ENCODE results near the gene TNFSF10. TPM values are rescaled to one million over a fixed set of nuclear protein-coding genes. Genes with fewer than 3 reads are reported as not detected.

The TNFSF10 gene
- total RNA-seq, 1 experiment from 2014 or later: 2.2 TPM

DNA sequence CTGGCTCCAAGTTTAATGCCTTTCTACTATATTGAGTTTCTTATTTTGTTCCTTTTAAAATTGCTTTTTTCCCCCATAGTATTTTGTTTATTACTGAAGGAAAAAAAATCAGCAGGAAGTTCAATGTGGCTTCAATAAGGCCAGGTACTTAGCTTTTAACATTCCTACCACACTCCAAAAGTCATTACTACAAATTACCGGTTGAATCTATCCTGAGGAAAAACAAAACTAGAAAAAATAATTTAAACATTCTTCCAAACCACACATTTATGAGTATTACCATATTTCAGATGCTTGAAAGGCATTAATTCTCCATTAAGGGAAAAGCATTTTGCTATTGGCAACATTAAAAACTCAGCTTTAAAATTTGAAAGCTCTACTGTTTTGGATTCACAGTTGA lies 20.2 kb upstream of the TNFSF10 start:
- H3K27ac ChIP-seq (ENCODE audit: low read length): no peak overlapping the region
- H3K4me3 ChIP-seq (ENCODE audit: low read depth in 2 of 2, low read length in 2 of 2): no peak overlapping the region
- TF ChIP-seq, protein P1, sequence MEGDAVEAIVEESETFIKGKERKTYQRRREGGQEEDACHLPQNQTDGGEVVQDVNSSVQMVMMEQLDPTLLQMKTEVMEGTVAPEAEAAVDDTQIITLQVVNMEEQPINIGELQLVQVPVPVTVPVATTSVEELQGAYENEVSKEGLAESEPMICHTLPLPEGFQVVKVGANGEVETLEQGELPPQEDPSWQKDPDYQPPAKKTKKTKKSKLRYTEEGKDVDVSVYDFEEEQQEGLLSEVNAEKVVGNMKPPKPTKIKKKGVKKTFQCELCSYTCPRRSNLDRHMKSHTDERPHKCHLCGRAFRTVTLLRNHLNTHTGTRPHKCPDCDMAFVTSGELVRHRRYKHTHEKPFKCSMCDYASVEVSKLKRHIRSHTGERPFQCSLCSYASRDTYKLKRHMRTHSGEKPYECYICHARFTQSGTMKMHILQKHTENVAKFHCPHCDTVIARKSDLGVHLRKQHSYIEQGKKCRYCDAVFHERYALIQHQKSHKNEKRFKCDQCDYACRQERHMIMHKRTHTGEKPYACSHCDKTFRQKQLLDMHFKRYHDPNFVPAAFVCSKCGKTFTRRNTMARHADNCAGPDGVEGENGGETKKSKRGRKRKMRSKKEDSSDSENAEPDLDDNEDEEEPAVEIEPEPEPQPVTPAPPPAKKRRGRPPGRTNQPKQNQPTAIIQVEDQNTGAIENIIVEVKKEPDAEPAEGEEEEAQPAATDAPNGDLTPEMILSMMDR (IDR thresholded peaks at IDR 0.05): no peak
- TF ChIP-seq TCF7L2 (IDR thresholded peaks at IDR 0.05; ENCODE audit: low read depth, low read length): no peak
- TF ChIP-seq REST (IDR thresholded peaks at IDR 0.05; ENCODE audit: insufficient read depth in 1 of 2, low read depth in 2 of 2, low read length in 1 of 2): no peak
- no peak for TF ChIP-seq POLR2AphosphoS5 (IDR thresholded peaks at IDR 0.05; ENCODE audit: low read depth, low read length)
- TF ChIP-seq SIN3A (IDR thresholded peaks at IDR 0.05; ENCODE audit: borderline replicate concordance, insufficient read depth, low read depth, low read length): no peak
- ChIA-PET CTCF (no interaction called here), POLR2A (no interaction called here)
- DNase-seq (ENCODE audit: low read depth, low spot score) (no peak), ATAC-seq (no peak)
- H3K27me3 ChIP-seq (ENCODE audit: control insufficient read depth, insufficient read depth, low read length): no peaks in the 10 kb centered on the region
- intact Hi-C loops (cut with micrococcal nuclease; ENCODE audit: unreplicated experiment) (no loop called here), in situ Hi-C loops (cut with HindIII; ENCODE audit: low pct_unique_long_range_greater_than_20kb, low sequenced_read_pairs) (no loop called here)
- no peaks in the 10 kb centered on the region for H3K4me1 ChIP-seq (ENCODE audit: control insufficient read depth, insufficient read depth, low read length)
- no peaks in the 10 kb centered on the region for H3K36me3 ChIP-seq (ENCODE audit: control insufficient read depth, insufficient read depth, low read length)
- no peaks in the 10 kb centered on the region for H3K9me3 ChIP-seq (ENCODE audit: control insufficient read depth, insufficient read depth, low read depth, low read length)
- no TSS peak for BruUV-seq (replicated peaks)

DNA sequence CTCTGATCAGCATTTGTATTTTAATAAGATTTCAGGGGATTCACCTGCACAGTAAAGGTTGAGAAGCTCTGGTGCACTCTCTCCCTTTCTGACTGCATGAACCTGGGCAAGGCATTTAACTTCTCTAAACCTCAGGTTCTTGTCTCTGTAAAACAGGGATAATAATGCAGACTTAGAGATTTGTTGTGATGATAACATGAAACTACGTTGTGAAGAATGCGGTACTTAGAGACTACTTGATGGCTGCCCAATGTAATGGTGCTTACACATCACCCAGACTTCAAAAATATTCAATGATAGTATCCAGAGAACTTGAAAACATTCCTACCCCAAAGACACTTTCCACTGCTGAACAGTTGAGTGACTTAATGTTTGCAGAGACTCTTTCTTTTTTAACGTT lies 19.8 kb upstream of the TNFSF10 start:
- H3K27ac ChIP-seq (ENCODE audit: low read length): no peak overlapping the region
- H3K27me3 ChIP-seq (ENCODE audit: control insufficient read depth, insufficient read depth, low read length): no peaks in the 10 kb centered on the region
- in situ Hi-C loops (cut with HindIII; ENCODE audit: low pct_unique_long_range_greater_than_20kb, low sequenced_read_pairs): no loop called here
- no peaks in the 10 kb centered on the region for H3K9me3 ChIP-seq (ENCODE audit: control insufficient read depth, insufficient read depth, low read depth, low read length)
- no peaks in the 10 kb centered on the region for H3K4me1 ChIP-seq (ENCODE audit: control insufficient read depth, insufficient read depth, low read length)
- BruUV-seq (replicated peaks): no TSS peak
- intact Hi-C loops (cut with micrococcal nuclease; ENCODE audit: unreplicated experiment): no loop called here
- no peak overlapping the region for H3K4me3 ChIP-seq (ENCODE audit: low read depth in 2 of 2, low read length in 2 of 2)
- ATAC-seq (peak; percentile 26; the same call in 1 of the 2 replicates), DNase-seq (ENCODE audit: low read depth, low spot score) (no peak)
- POLR2A ChIA-PET: no interaction called here
- no peaks in the 10 kb centered on the region for H3K36me3 ChIP-seq (ENCODE audit: control insufficient read depth, insufficient read depth, low read length)
- TF ChIP-seq, protein P1 (IDR thresholded peaks at IDR 0.05): no peak
- TF ChIP-seq REST (IDR thresholded peaks at IDR 0.05; ENCODE audit: insufficient read depth in 1 of 2, low read depth in 2 of 2, low read length in 1 of 2): no peak
- TF ChIP-seq TCF7L2 (IDR thresholded peaks at IDR 0.05; ENCODE audit: low read depth, low read length): no peak
- CTCF ChIA-PET: no interaction called here

Data from Panc1 (cell line).